ENCODE results near the gene POU2AF1. TPM values are rescaled to one million over a fixed set of nuclear protein-coding genes. Genes with fewer than 3 reads are reported as not detected.
"Not testable (repeated sequence)": the region's sequence is repeated elsewhere in the genome, so short reads cannot be mapped to it uniquely, and the experiment has no call there.

POU2AF1 gene
- total and polyA plus RNA-seq, 2 donors, result 0.90 to 11.7 TPM

DNA sequence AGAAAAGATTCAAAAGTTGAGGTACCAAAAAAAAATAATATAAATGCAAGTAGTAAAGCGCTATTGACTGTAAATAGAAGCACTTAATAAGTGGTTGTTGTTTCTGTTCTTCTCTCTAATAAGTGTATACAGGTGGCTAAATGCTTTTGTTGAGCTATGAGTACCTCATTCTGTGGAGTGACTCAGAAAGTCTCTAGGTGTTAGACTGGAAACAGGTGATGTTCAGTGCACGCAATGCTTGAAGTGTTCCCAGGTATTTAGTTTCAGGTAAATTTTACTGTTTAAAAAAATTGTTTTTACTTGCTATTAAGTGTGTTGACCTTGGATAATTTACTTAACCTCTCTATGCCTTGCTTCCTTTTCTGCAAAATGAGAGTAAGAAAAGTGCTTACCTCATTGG lies 56.5 kb downstream of the POU2AF1 start:
- no peak for DNase-seq (ENCODE audit: low read depth in 6 of 9, low spot score in 9 of 9)
- no peak overlapping the region for H3K4me3 ChIP-seq (ENCODE audit: low read length in 2 of 2)
- H3K4me1 ChIP-seq (ENCODE audit: control insufficient read depth in 2 of 2, insufficient read depth in 2 of 2, low read length in 2 of 2), result no peaks in the 10 kb centered on the region
- 93% methylated on average over 2 of the region's 2 CpGs for WGBS
- no peak overlapping the region for H3K27ac ChIP-seq (ENCODE audit: low read depth in 1 of 2, low read length in 1 of 2)
- H3K27me3 ChIP-seq (ENCODE audit: control insufficient read depth in 2 of 2, insufficient read depth in 1 of 2, low read length in 1 of 2), result peaks cover 0 to 3% of the 10 kb centered on the region in 2 donors
- H3K9me3 ChIP-seq (ENCODE audit: control insufficient read depth in 2 of 2, insufficient read depth in 1 of 2, low read length in 1 of 2), result no peaks in the 10 kb centered on the region
- H3K36me3 ChIP-seq (ENCODE audit: control insufficient read depth in 2 of 2, insufficient read depth in 2 of 2, low read length in 1 of 2), result no peaks in the 10 kb centered on the region

DNA sequence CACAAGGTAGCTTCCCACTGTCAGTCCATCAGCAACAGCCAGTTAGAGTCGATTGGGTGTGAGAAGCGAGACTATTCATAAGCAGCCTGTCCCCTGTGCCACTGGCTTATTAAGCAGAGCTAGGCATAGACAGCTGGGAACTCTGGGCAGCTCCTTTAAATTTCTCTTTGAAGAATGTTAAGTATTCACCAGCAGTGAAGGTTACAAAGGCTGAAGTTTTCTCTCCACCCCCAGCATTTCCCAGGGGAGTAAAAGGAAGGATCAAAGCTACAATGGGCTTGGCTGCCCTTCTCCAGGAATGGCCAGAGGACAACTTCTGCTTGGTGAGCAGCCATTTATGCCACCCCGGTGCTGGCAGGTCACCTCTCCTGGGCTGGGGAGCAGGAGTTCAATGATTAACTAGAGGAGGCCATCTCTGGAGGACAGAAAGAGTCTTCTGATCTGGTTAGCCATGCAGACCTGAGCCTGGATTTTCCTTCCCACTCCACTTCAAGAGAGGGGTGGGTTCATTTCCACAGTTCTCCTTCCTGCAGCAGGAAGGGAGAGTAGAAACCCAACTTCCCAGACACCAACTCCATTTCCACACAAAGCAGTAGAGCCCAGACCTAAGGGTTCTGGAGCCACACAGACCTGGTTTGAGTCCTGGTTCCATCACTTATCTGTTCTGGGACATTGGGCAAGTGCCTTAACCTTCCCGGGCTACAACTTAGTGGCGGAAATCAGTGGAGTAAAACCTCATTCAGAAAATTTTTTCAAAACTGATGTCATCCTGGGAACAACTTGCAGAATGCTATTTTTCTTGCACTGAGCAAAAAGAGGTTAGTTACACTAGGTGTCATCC lies 58.1 kb downstream of the POU2AF1 start:
- DNase-seq (ENCODE audit: low read depth in 6 of 9, low spot score in 9 of 9), result no peak
- 97% methylated on average over 5 of the region's 5 CpGs for WGBS
- no peaks in the 10 kb centered on the region for H3K36me3 ChIP-seq (ENCODE audit: control insufficient read depth in 2 of 2, insufficient read depth in 2 of 2, low read length in 1 of 2)
- H3K9me3 ChIP-seq (ENCODE audit: control insufficient read depth in 2 of 2, insufficient read depth in 1 of 2, low read length in 1 of 2), result no peaks in the 10 kb centered on the region
- H3K27me3 ChIP-seq (ENCODE audit: control insufficient read depth in 2 of 2, insufficient read depth in 1 of 2, low read length in 1 of 2), result peaks cover 0 to 3% of the 10 kb centered on the region in 2 donors
- H3K4me1 ChIP-seq (ENCODE audit: control insufficient read depth in 2 of 2, insufficient read depth in 2 of 2, low read length in 2 of 2), result no peaks in the 10 kb centered on the region
- H3K27ac ChIP-seq (ENCODE audit: low read depth in 1 of 2, low read length in 1 of 2), result no peak overlapping the region
- H3K4me3 ChIP-seq (ENCODE audit: low read length in 2 of 2), result no peak overlapping the region

DNA sequence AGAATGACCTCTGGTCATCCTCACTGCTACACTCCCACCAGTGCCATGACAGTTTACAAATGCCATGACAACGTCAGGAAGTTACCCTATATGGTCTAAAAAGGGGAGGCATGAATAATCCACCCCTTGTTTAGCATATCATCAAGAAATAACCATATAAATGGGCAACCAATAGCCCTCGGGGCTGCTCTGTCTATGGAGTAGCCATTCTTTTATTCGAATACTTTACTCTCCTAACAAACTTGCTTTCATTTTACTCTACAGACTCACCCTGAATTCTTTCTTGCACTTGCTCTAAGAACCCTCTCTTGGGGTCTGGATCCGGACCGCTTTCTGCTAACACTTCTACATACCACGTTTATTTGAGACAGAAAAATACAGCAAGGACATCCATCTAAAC lies 58.9 kb downstream of the POU2AF1 start:
- H3K36me3 ChIP-seq (ENCODE audit: control insufficient read depth in 2 of 2, insufficient read depth in 2 of 2, low read length in 1 of 2); H3K27ac ChIP-seq (ENCODE audit: low read depth in 1 of 2, low read length in 1 of 2): not testable (repeated sequence)
- 89% methylated on average over 6 of the region's 6 CpGs for WGBS

DNA sequence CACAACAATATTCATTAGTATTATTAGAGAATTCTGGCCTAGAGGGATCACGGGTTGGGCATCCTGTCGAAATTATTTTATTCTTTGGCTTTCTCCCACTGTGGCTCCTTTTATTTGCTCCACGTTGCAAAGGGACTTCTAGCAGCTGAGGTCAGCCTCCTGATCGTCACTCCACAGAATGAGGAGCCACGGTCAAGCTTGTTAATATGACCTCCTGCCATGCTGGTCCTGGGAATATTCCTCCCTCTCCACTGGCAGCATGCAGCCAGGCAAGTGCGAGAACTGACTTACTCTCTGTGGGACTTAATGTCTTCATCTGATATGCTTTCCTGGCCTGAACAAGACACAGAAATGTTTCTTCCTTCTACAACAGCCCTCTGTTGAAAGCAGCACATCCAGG lies 59.8 kb downstream of the POU2AF1 start:
- no peak overlapping the region for H3K27ac ChIP-seq (ENCODE audit: low read depth in 1 of 2, low read length in 1 of 2)
- 91% methylated on average over 6 of the region's 6 CpGs for WGBS

More for the DNA sequence above, 58.9 kb downstream of the POU2AF1 start:
- DNase-seq (ENCODE audit: low read depth in 6 of 9, low spot score in 9 of 9); H3K27me3 ChIP-seq (ENCODE audit: control insufficient read depth in 2 of 2, insufficient read depth in 1 of 2, low read length in 1 of 2); H3K4me3 ChIP-seq (ENCODE audit: low read length in 2 of 2); H3K9me3 ChIP-seq (ENCODE audit: control insufficient read depth in 2 of 2, insufficient read depth in 1 of 2, low read length in 1 of 2); H3K4me1 ChIP-seq (ENCODE audit: control insufficient read depth in 2 of 2, insufficient read depth in 2 of 2, low read length in 2 of 2): not testable (repeated sequence)

DNA sequence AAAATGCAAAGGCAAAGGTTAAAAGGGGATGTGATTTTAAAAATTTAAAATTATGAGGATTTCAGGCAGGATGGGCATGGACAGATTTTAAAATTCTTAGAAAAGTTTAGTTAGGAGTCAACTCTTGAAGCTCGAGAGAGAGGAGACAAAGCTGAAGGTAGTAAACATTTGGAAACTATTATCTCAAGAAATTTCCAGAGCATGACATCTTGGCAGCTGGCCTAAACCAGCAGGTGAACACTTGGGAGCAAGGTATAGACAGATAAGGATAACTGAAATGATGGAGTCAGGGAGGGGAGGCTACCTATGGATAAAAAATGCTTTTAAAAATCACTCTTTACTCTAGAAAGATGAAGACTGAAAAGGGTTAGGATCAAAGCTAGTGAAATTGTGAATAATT lies 67.0 kb downstream of the POU2AF1 start:
- Histone ChIP-seq H3K27me3 (ENCODE audit: control insufficient read depth in 2 of 2, insufficient read depth in 1 of 2, low read length in 1 of 2) (peaks cover 0 to 7% of the 10 kb centered on the region in 2 donors), H3K36me3 (ENCODE audit: control insufficient read depth in 2 of 2, insufficient read depth in 2 of 2, low read length in 1 of 2) (no peaks in the 10 kb centered on the region), H3K4me3 (ENCODE audit: low read length in 2 of 2) (no peak overlapping the region), H3K4me1 (ENCODE audit: control insufficient read depth in 2 of 2, insufficient read depth in 2 of 2, low read length in 2 of 2) (peaks cover 0 to 3% of the 10 kb centered on the region in 2 donors), H3K9me3 (ENCODE audit: control insufficient read depth in 2 of 2, insufficient read depth in 1 of 2, low read length in 1 of 2) (no peaks in the 10 kb centered on the region), H3K27ac (ENCODE audit: low read depth in 1 of 2, low read length in 1 of 2) (no peak overlapping the region)
- no peak for DNase-seq (ENCODE audit: low read depth in 6 of 9, low spot score in 9 of 9)
- WGBS, result 97% methylated on average over 1 of the region's 1 CpG

More for the DNA sequence above, 59.8 kb downstream of the POU2AF1 start:
- Histone ChIP-seq H3K4me3 (ENCODE audit: low read length in 2 of 2) (no peak overlapping the region), H3K27me3 (ENCODE audit: control insufficient read depth in 2 of 2, insufficient read depth in 1 of 2, low read length in 1 of 2) (peaks cover 0 to 3% of the 10 kb centered on the region in 2 donors), H3K36me3 (ENCODE audit: control insufficient read depth in 2 of 2, insufficient read depth in 2 of 2, low read length in 1 of 2) (no peaks in the 10 kb centered on the region), H3K4me1 (ENCODE audit: control insufficient read depth in 2 of 2, insufficient read depth in 2 of 2, low read length in 2 of 2) (no peaks in the 10 kb centered on the region), H3K9me3 (ENCODE audit: control insufficient read depth in 2 of 2, insufficient read depth in 1 of 2, low read length in 1 of 2) (no peaks in the 10 kb centered on the region)
- DNase-seq (ENCODE audit: low read depth in 6 of 9, low spot score in 9 of 9), result no peak

DNA sequence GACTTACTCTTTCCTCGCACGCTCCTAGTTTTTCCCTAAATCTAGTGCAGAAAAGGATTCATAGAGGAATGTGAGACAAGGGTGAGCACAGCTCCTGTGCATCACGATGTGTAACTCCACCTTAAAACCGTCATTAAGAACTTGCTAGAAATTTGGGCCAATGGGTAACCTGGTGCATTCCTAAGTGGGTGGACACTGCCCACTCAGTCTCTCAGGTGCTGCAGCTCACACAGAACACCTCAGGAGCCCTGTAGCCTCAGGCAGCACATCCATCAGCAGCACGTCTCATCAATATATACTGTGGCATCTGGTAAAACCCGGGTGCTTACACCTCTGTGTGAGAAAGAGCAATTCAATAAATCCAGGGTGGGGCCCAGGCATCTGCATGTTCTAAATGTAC lies 68.4 kb downstream of the POU2AF1 start:
- no peak for DNase-seq (ENCODE audit: low read depth in 6 of 9, low spot score in 9 of 9)
- peaks cover 0 to 3% of the 10 kb centered on the region in 2 donors for H3K4me1 ChIP-seq (ENCODE audit: control insufficient read depth in 2 of 2, insufficient read depth in 2 of 2, low read length in 2 of 2)
- no peak overlapping the region for H3K4me3 ChIP-seq (ENCODE audit: low read length in 2 of 2)
- H3K9me3 ChIP-seq (ENCODE audit: control insufficient read depth in 2 of 2, insufficient read depth in 1 of 2, low read length in 1 of 2), result no peaks in the 10 kb centered on the region
- H3K27ac ChIP-seq (ENCODE audit: low read depth in 1 of 2, low read length in 1 of 2), result no peak overlapping the region
- H3K27me3 ChIP-seq (ENCODE audit: control insufficient read depth in 2 of 2, insufficient read depth in 1 of 2, low read length in 1 of 2), result peaks cover 0 to 13% of the 10 kb centered on the region in 2 donors
- H3K36me3 ChIP-seq (ENCODE audit: control insufficient read depth in 2 of 2, insufficient read depth in 2 of 2, low read length in 1 of 2), result no peaks in the 10 kb centered on the region
- WGBS, result 95% methylated on average over 6 of the region's 6 CpGs

DNA sequence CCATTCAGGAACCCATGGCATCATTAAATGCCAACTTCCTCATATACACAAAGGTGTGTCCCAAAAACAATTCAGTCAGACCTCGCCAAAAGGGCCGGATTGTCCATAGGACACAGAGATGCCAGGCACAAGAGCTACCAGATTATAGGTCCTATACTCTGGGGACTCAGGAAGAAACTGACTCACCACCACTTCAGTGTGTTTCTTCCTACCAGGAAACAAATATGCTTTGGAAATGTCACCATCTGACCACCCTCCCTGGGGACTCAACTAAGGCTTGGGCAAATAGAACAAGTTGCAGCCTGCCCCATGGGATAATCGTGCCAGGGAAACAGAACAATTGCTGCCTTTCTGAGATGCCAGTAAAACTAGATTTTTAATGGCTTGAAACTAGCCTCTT lies 69.0 kb downstream of the POU2AF1 start:
- H3K4me3 ChIP-seq (ENCODE audit: low read length in 2 of 2), result no peak overlapping the region
- no peaks in the 10 kb centered on the region for H3K9me3 ChIP-seq (ENCODE audit: control insufficient read depth in 2 of 2, insufficient read depth in 1 of 2, low read length in 1 of 2)
- peaks cover 0 to 3% of the 10 kb centered on the region in 2 donors for H3K4me1 ChIP-seq (ENCODE audit: control insufficient read depth in 2 of 2, insufficient read depth in 2 of 2, low read length in 2 of 2)
- no peaks in the 10 kb centered on the region for H3K36me3 ChIP-seq (ENCODE audit: control insufficient read depth in 2 of 2, insufficient read depth in 2 of 2, low read length in 1 of 2)
- no peak for DNase-seq (ENCODE audit: low read depth in 6 of 9, low spot score in 9 of 9)
- H3K27me3 ChIP-seq (ENCODE audit: control insufficient read depth in 2 of 2, insufficient read depth in 1 of 2, low read length in 1 of 2), result peaks cover 0 to 17% of the 10 kb centered on the region in 2 donors
- 64% methylated on average over 3 of the region's 3 CpGs for WGBS
- H3K27ac ChIP-seq (ENCODE audit: low read depth in 1 of 2, low read length in 1 of 2), result no peak overlapping the region

DNA sequence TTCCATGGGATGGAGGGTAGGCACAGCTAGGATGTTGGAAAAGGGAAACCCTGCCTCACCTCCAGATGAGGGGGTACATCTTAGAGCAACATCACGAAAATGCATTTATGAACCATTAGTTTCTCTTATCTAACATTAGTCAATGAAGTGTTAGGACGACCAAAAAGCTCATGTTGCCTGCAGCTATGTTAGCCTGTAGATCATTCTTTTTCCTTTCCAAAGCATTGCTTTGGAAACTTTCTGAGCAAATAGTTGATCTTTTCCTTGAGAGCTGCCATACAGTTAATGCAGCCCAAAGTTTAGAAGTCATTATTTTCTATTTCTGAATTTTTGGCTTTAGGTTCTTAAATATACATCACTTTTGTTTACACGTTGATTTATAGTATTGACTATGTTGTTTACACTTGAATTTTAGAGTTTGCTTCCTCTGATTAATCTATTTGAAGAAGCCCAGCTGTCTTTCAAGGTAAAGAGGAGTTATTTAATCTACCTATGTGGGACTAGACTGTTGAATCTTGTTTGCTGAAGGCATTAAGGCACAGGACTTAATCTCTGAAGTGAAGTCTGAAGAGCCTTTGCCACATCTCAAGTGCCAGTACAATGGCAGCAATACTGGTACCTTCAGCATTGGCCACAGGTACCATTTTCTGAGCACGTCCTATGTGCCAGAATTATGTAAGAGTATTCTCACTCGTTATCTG lies 69.7 kb downstream of the POU2AF1 start:
- DNase-seq (ENCODE audit: low read depth in 6 of 9, low spot score in 9 of 9), result no peak
- no peaks in the 10 kb centered on the region for H3K36me3 ChIP-seq (ENCODE audit: control insufficient read depth in 2 of 2, insufficient read depth in 2 of 2, low read length in 1 of 2)
- WGBS, result 93% methylated on average over 5 of the region's 5 CpGs
- H3K27ac ChIP-seq (ENCODE audit: low read depth in 1 of 2, low read length in 1 of 2), result no peak overlapping the region
- no peak overlapping the region for H3K4me3 ChIP-seq (ENCODE audit: low read length in 2 of 2)
- no peaks in the 10 kb centered on the region for H3K9me3 ChIP-seq (ENCODE audit: control insufficient read depth in 2 of 2, insufficient read depth in 1 of 2, low read length in 1 of 2)
- H3K4me1 ChIP-seq (ENCODE audit: control insufficient read depth in 2 of 2, insufficient read depth in 2 of 2, low read length in 2 of 2), result peaks cover 0 to 3% of the 10 kb centered on the region in 2 donors
- H3K27me3 ChIP-seq (ENCODE audit: control insufficient read depth in 2 of 2, insufficient read depth in 1 of 2, low read length in 1 of 2), result peaks cover 0 to 20% of the 10 kb centered on the region in 2 donors

DNA sequence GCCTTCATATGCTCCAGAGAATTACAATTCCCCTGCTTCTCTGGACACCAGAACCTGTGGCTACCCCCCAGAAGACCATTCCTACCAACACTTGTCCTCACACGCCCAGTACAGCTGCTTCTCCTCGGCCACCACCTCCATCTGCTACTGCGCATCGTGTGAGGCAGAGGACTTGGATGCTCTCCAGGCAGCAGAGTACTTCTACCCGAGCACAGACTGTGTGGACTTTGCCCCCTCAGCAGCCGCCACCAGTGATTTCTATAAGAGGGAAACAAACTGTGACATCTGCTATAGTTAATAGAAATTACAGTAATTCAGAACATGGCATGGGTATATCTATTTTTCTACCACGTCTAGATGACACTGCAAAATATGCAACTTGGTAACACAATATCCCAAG lies 70.9 kb downstream of the POU2AF1 start:
- WGBS, result 93% methylated on average over 7 of the region's 7 CpGs
- Histone ChIP-seq H3K27ac (ENCODE audit: low read depth in 1 of 2, low read length in 1 of 2) (peak overlapping the region in 1 of 2 donors; percentile 2), H3K36me3 (ENCODE audit: control insufficient read depth in 2 of 2, insufficient read depth in 2 of 2, low read length in 1 of 2) (no peaks in the 10 kb centered on the region), H3K27me3 (ENCODE audit: control insufficient read depth in 2 of 2, insufficient read depth in 1 of 2, low read length in 1 of 2) (peaks cover 0 to 24% of the 10 kb centered on the region in 2 donors), H3K4me3 (ENCODE audit: low read length in 2 of 2) (no peak overlapping the region), H3K9me3 (ENCODE audit: control insufficient read depth in 2 of 2, insufficient read depth in 1 of 2, low read length in 1 of 2) (no peaks in the 10 kb centered on the region), H3K4me1 (ENCODE audit: control insufficient read depth in 2 of 2, insufficient read depth in 2 of 2, low read length in 2 of 2) (peaks cover 0 to 3% of the 10 kb centered on the region in 2 donors)
- no peak for DNase-seq (ENCODE audit: low read depth in 6 of 9, low spot score in 9 of 9)

Data from thymus (tissue), 11 donors.